ENCODE results near the gene FGF3. TPM values are rescaled to one million over a fixed set of nuclear protein-coding genes. Genes with fewer than 3 reads are reported as not detected.

FGF3 gene
- total and polyA plus RNA-seq, 5 experiments from 2014 or later: not detected

Other genes with a start within 250 kb of the FGF3 start
- under 1 TPM; 0.08 to 0.49 TPM for gene CCND1, start 178.3 kb downstream of the FGF3 start, total RNA-seq
- under 1 TPM; 0.03 to 0.74 (median 0.06) TPM for gene CCND1, start 178.3 kb downstream of the FGF3 start, polyA plus RNA-seq
- gene LTO1, start 144.1 kb downstream of the FGF3 start, total RNA-seq: 10 to 100 TPM; 75.0 to 77.8 TPM
- gene LTO1, start 144.1 kb downstream of the FGF3 start, polyA plus RNA-seq: 10 to 100 TPM; 12.5 to 14.5 (median 13.1) TPM
- not detected for gene FGF19, start 115.4 kb downstream of the FGF3 start, total RNA-seq
- gene FGF19, start 115.4 kb downstream of the FGF3 start, polyA plus RNA-seq: not detected
- gene FGF4, start 44.1 kb downstream of the FGF3 start, total RNA-seq: not detected
- not detected for gene FGF4, start 44.1 kb downstream of the FGF3 start, polyA plus RNA-seq

Measured in naive thymus-derived CD8-positive, alpha-beta T cell (primary cell).